NCI-H1092 (cell line): ENCODE measurements around the gene KBTBD12.
"Not testable (repeated sequence)": the region's sequence is repeated elsewhere in the genome, so short reads cannot be mapped to it uniquely, and the experiment has no call there.

Experiments
- DNase-seq: peaks from one replicate; lab custom pipeline; 2025; lab: John Stamatoyannopoulos, UW

KBTBD12 gene

DNA sequence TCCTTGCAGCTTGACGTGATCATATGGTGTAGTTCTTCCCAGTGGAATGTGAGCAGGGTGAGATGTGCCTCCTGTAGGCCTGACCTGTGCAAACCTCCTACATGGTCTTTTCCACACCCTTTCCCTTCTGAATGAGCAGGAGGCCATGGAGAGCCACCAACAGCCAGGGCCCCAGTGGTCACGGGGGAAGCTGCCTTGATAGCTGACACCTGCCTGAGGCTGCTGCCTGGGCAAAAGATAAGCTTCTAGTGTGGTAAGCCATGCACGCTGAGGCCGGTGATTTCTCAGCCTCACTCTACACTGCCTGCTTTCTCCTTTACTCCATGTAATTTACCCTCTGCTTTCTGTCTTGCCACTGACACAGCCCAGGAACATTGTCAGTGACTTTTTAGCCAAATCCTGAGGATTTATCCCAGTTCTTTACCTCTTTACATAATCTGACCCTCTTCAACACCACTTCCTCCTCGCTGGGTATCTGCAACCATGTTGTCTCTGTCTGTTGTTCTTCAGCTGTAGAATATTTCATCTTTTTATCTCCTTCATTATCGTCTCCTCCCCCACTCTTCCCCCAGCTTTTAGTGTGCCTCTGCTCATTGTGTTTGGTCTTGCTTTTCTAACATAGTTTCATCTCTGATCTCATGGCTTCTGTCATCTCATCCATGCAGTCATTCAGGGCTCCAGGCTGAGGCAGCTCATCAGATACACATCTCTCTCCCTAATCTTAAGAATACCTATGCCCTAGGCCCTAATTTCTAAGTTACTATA is 11.2 kb upstream of the KBTBD12 start:
- no peak for DNase-seq

DNA sequence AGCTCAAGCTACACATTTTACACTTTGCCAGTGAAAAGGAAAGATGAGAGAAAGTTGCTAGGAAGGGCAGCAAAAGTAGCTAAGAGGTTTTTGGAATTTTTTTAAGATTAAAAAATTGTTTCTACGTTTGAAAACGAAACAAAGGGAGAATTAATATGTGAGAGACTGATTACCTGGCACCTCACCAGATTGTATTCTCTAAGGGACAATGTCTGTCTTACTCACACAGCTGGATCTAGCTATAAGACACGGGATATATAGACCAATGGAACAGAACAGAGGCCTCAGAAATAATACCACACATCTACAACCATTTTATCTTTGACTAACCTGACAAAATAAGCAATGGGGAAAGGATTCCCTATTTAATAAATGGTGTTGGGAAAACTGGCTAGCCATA is 9.5 kb upstream of the KBTBD12 start:
- DNase-seq: no peak

DNA sequence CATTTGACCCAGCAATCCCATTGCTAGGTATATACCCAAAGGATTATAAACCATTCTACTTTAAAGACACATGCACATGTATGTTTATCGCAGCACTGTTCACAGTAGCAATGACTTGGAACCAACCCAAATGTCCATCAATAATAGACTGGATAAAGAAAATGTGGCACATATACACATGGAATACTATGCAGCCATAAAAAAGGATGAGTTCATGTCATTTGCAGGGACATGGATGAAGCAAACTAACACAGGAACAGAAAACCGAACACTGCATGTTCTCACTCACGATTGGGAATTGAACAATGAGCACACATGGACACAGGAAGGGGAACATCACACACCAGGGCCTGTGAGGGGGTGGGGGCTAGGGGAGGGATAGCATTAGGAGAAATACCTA is 8.4 kb upstream of the KBTBD12 start:
- DNase-seq: not testable (repeated sequence)

DNA sequence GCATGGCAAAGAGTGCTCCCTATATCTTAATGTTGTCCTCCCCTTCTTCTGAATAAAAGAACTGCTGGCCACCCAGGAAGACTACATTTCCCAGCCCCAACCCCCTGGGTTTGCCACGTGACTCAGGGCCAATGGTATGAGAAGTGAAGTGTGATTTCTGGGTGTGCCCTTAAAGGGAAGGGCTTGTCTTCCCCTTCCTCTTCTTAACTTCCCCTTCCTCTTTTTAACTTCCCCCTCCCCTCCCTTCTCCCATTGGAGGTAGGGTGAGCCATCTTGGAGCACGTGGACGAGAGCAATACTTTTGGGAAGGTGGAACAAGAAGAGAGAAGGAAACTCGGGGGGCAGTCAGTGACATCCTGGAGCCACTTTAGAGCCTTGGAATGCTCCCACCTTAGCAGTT is 6.8 kb upstream of the KBTBD12 start:
- DNase-seq: no peak

DNA sequence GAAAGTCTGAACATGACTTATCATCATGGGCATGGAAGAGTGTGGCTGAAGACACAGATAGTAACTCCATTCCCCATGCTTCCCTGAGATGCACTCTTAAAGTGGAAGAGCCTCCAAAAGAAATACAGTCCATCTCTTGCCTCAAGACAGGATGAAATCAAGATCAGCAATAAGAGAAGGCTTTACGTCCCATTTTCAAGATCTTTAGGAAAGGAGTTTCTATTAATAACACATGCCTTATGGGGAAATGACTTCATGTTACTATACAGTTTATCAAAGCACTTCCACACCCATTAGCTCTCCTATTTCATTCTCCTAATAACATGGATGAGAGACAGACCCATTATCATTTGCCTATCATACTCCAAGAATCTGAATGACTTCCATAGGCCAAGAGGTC is 6.1 kb upstream of the KBTBD12 start:
- no peak for DNase-seq

DNA sequence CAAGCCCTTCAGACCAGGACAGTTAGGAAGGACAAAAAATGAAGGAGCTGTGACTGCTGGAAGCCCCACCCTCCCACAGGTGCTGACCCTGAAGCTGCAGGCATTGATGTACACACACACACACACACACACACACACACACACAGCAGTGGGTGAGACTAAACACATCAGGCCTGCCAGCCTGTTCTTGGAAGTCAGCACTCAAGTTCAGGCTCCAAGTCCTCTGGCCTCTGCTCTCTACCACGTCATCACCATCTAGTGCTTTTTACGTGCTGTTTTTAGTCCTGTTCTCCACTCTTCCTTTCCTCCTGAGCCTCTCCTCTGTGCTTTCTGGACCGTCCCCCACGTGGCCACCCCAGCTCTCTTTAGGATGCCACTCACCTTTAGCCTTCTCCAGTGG is 5.4 kb upstream of the KBTBD12 start:
- DNase-seq: no peak

DNA sequence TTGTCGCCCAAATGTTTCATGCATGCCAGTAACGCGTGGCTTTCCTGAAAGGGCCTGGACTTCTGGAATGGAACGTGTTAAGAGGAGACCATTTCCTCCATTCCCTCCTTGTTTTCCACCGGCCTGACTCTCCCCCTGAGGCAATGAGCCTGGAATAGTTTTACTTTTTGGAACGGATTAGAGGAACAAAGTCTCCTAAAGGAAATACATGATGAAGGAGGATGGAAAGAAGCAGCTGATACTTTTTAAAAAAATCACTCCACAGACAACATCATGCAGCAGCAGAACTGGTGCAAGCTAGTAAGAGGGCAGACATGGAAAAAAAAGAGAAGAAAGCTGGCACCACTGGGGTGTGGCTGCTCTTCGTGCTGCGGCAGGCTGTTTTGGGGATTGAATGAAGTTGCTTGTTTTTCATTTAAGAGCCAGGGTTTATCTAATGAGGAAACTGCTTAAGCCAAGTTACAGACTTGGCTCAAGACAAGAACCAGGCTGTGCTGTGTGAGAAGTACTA is 3.6 kb upstream of the KBTBD12 start:
- DNase-seq: no peak

DNA sequence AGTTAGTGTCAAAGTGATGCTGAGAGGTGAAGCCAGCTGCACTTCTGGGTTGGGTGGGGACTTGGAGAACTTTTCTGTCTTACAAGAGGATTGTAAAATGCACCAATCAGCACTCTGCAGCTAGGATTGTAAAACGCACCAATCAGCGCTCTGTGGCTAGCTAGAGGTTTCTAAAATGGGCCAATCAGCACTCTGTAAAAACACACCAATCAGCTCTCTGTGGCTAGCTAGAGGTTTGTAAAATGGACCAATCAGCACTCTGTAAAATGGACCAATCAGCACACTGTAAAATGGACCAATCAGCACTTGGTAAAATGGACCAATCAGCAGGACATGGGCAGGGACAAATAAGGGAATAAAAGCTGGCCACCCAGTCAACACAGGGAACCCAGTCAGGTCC is 1.2 kb upstream of the KBTBD12 start:
- not testable (repeated sequence) for DNase-seq

DNA sequence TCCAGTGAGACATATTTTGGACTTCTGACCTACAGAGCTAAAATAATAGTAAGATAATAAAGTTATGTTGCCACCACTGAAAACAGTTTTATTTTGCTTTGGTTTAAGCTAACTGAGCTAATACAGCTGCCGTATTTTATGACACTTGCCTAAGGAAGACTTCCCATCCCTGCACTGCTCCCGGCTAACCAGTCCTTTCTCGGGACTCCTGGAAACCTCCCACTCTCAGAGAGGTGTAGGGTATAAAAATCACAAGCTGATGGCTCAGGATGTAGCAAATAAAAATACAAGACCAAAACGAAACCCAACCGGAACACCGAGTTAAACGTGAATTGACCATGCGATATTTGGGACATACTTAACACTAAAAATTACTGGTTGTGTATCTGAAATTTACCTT is 448 bp upstream of the KBTBD12 start:
- no peak for DNase-seq

DNA sequence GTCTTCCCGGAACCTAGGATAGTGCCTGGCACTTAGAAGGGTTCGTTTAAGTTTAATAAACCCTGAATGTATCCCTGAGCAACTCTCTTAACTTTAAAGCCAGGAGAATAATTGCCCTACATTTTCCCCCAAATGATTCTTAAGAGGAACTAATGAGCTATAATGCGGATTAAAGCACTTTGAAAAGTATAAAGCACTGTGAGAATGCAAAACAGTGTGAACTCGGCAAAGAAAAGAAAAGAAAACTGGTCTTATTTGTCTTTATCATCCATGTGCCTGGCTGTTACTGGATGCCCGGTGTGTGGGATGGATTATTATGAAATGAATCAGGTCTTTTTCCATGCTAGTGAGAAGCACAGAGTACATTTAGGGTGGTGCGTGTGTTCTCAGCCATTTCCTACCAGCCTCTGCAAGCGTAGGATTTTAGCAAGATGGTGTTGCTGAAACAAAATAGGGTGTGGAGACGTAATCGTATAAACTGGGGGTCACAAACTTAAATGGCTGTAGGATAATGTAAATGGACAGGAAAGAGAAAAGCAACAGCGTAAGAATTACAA is 983 bp downstream of the KBTBD12 start:
- DNase-seq: no peak

DNA sequence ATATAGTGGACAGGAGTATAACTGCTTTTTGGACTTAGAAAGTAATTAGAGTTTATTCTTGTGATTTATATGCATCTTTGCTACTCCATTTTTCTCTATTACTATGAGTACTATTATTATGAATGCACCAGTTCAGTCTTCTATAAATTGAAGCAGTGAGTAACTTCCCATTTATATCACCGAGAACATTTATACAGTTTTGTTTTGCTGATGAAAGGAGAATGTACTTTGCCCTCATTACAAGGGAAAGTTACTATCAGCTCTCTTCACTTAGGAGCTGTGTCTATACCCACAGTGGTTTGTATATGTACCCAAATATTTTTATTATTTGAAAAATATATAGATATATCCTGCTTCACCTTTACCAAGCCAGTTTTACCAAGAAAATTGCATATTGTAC is 5.7 kb downstream of the KBTBD12 start:
- DNase-seq: no peak

DNA sequence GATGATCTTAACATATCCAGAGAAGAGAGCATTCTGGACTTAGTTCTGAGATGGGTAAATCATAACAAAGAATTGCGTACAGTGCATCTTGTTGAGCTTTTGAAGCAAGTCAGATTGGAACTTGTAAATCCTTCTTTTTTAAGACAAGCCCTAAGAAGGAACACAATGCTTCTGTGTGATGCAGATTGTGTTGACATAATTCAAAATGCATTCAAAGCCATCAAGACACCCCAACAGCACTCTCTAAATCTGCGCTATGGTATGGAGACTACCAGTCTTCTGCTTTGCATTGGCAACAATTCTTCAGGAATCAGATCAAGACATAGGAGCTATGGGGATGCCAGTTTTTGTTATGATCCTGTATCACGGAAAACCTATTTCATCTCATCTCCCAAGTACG is 8.6 kb downstream of the KBTBD12 start:
- no peak for DNase-seq

DNA sequence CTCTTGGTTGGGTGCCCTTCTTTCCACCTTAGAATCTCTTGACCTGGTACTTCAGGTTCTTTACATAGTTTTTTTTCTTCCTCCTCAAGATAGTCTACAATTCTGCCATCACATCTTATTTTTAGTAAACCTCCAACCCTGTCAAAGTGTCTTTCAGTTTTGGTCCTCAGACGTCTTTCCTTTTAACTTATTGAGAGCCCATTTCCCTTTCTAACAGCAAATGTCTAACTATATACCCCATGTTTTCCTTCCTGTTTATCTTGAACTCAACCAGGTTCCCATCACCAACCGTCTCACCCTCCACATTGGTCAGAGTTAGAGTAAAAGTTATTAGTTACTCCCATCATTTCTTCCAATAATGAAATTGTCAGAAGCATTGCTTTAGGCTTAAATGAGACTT is 10.4 kb downstream of the KBTBD12 start:
- no peak for DNase-seq

DNA sequence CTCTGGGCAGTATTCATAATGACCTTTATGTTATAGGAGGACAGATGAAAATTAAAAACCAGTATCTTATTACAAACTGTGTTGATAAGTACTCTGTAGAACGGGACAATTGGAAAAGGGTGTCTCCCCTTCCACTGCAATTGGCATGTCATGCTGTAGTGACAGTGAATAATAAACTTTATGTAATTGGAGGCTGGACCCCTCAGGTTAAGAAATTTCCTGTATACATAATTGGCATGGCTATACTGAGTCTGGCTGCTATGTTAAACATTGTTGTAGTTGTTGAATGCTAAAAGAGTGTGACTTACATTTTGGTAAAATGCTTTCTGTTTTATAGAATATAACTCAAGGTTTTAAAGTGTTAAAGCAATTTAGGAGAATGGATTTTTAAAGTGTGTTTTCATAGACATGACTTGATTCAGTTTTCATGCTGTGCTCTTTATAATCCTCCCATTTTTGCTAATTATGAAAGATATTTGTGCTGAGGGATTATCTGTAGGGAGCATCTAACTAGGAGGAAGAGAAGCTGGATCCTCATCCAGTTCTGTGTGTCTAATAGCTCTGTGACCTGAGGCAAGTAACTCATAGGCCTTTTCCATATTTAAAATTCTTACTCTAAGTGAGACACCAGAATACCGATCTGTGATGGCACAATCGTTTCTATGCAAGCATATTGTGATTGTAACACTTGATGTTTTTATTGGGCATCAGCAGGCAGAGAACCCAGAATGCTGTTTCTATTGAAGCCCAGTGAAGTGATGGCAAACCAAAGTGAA is 13.0 kb downstream of the KBTBD12 start:
- no peak for DNase-seq

DNA sequence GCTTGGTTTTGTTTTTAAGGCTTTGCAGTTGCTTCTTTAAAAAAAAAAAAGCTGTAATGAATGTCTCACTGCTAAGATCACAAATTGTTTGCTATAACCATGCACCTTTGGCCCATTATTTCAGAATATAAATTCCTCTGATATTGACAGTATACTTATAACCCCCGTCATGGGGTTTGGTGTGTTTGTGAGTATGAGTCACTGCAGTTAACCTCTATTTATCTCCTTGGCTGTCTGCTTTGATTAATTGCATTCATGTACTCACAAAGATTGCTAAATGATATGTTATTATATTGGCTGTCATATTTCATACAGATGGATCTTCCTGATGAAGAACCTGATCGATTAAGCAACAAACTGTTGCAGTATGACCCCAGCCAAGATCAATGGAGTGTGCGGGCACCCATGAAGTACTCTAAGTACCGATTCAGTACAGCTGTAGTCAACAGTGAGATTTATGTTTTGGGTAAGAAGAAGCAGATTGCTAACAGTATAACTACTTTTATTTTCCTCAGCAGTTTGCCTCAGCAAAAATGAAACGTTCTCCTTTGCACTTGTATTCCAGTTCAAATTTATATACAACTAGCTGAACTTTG is 14.9 kb downstream of the KBTBD12 start:
- no peak for DNase-seq

DNA sequence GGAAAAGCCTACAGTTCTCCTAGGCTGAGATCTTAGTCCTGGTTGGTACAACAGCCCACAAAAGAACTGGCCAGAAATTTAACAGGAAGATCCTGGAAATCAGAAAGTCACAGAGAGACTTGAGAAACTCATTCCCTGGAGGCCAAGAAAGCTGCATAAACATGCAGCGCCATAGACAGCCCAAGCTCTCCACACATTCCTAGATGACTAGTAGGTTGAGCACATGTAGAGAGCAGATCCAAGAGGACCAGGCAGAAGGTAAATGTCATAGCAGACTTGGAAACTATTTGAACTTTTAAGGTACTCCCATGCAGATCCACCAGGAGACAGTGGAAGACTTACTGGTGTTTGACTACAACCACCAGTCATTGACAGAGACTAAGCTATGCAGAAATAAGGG is 18.4 kb downstream of the KBTBD12 start:
- no peak for DNase-seq

DNA sequence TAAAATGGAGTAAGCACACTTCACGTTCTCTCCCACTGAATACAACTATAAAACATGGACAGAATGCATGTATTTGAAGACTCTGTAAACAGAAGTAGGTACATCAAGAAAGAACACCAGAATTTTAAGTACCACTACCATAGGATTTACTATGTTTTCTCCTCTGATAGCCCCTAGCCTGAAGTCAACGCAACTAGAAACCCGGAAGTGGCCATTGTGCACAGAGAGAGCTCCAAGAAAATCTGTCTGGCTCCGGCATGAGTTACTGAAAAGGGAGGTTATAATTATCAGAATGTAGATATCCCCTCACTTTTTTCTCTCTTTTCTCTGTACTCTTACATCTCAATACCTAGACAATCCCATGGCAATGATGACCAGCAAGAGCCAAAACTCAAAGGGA is 23.8 kb downstream of the KBTBD12 start:
- no peak for DNase-seq

DNA sequence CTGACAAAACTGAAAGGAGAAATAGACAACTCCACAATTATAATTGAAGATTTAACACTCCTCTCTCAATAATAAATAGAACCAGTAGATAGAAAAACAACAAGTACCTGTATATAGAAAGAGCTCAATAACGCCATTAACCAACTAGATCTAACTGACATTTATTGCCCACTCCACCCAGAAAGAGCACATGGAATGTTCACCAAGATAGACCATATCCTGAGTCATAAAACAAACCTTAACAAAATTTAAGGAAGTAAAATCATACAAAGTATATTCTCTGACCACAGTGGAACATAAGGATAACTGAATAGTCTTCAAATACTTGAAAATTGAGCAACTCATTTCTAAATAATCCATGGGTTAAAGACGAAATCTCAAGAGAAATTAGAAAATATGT is 25.1 kb downstream of the KBTBD12 start:
- no peak for DNase-seq

DNA sequence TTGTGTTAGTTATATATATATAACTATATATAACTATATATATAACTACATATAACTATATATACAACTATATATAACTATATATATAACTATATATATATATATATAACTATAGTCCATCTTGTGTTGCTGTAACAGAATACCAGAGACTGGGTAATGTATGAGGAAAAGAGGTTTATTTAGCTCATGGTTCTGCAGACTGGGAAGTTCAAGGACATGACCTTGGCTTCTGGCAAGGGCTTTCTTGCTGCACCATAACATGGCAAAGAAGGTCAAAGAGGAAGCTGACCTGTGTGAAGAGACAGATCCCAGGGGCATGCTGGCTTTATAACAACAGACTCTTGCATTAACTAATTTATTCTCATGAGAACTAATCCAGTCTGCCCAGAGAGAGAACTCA is 27.6 kb downstream of the KBTBD12 start:
- no peak for DNase-seq

DNA sequence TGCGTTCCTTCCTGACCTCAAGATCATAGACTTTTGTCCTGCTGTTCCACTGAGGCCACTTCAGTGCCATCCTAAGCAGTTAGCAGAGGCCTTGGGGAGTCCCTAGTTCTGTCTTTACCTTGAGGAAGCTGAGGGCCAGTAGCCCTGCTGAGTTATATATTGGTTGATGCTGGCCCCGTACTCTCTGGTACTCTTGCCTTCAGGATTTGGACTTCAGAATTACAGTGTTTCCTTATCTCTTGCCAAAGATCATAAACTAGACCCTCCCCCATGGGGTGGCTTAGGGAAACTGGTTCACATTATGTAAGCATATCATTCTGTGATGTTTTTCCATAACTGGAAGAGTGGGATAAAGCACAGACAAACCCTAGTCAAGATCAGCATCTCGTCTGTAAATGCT is 33.2 kb downstream of the KBTBD12 start:
- DNase-seq: no peak

DNA sequence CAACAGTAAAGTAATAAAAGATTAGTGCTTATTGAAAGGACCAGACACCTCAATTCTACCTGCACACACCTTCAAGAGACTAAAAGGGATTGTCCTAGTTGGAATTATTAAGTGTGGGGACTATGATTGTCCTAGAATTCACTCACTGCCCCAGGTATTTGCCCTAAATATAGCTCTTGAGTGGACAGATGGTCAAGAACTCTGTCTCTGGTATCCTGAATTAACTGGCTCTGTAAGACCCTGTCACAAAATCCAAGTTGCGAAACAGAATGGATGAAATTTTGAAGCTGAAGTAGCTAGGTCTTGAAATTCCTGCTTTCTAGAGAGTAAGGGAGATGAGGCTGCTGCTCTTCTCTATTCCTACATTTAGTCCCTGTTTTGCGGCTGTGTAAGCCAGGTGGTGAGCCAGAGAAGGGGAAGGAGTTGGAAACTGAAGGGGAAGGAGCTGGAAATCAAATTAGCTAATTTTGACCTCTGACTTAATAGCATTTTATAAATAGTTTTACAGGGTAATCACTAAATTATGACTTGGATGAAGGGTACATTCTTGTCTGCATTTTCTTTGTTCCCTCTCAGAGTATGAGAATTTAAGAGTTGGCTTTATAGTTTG is 34.5 kb downstream of the KBTBD12 start:
- DNase-seq: no peak

DNA sequence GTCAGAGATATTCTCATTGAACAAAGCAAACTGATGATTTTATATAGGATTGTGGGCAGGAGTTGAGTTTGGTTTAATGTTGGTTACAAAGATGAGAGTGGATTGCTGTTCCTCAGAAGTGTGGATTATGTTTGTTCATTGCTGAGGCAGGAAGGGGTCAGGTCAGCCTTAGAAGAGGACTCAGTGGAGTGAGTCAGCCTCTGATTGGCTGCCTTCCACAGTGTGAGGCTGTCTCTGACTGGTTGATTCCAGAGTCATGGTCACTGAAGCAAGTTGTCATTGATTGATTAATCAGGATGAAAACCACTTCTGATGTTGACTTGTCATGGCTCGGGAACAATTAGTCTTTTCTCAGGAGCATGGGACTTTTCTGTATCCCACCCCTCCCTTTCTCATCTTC is 36.2 kb downstream of the KBTBD12 start:
- no peak for DNase-seq
